ENCODE measurements around the gene TNF.

DNA sequence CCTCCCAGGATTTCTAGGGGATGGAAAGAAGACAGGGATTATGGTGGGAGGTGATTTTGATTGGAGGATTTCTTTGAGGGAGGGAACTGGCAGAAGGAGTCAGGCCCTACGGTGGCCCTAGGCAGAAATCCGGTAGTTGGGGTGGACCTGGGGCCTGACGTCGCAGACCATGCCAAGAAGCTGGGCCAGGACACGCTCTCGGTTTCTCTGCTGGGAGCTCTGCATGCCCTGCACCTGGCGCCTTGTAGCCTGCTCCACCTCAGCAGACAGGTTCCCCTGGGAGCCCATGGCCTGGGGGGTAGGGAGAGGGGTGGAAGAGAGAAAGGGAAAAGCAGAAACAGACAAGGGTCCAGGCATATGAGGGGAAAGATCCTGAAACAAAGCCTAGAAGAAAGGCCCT is 30.1 kb upstream of the TNF start:
- TF ChIP-seq, protein P1, sequence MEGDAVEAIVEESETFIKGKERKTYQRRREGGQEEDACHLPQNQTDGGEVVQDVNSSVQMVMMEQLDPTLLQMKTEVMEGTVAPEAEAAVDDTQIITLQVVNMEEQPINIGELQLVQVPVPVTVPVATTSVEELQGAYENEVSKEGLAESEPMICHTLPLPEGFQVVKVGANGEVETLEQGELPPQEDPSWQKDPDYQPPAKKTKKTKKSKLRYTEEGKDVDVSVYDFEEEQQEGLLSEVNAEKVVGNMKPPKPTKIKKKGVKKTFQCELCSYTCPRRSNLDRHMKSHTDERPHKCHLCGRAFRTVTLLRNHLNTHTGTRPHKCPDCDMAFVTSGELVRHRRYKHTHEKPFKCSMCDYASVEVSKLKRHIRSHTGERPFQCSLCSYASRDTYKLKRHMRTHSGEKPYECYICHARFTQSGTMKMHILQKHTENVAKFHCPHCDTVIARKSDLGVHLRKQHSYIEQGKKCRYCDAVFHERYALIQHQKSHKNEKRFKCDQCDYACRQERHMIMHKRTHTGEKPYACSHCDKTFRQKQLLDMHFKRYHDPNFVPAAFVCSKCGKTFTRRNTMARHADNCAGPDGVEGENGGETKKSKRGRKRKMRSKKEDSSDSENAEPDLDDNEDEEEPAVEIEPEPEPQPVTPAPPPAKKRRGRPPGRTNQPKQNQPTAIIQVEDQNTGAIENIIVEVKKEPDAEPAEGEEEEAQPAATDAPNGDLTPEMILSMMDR (IDR thresholded peaks at IDR 0.05): no peak
- no peak for TF ChIP-seq POLR2A (IDR thresholded peaks at IDR 0.05)
